Endothelial cell of hepatic sinusoid (primary cell): ENCODE measurements around the gene SYTL2.

Source experiments
- in situ Hi-C: cut with HindIII; loops from 2 replicates; pipeline ENCODE4 v1.10.0; 2017; ENCODE audit warnings: low sequenced_read_pairs

SYTL2 gene

GRCh38 chr11:85826116-85826855, 15.3 kb upstream of the SYTL2 start:
- in situ Hi-C loops, result no loop called here

GRCh38 chr11:85825616-85826015, 14.7 kb upstream of the SYTL2 start:
- in situ Hi-C loops, result no loop called here

- in situ Hi-C loops, result no loop called here
Measured at GRCh38 chr11:85823816-85824215, 12.9 kb upstream of the SYTL2 start.

GRCh38 chr11:85822814-85823213, 11.9 kb upstream of the SYTL2 start:
- in situ Hi-C loops, result no loop called here

- in situ Hi-C loops, result no loop called here
Measured at GRCh38 chr11:85821636-85822035, 10.7 kb upstream of the SYTL2 start.

GRCh38 chr11:85819441-85819840, 8.5 kb upstream of the SYTL2 start:
- in situ Hi-C loops, result no loop called here

GRCh38 chr11:85815186-85815931, 4.4 kb upstream of the SYTL2 start:
- in situ Hi-C loops, result no loop called here

- in situ Hi-C loops, result no loop called here
Measured at GRCh38 chr11:85813721-85814120, 2.8 kb upstream of the SYTL2 start.

- in situ Hi-C loops, result no loop called here
Measured at GRCh38 chr11:85811624-85812023, 683 bp upstream of the SYTL2 start.

- in situ Hi-C loops, result no loop called here
Measured at GRCh38 chr11:85810521-85810870, 445 bp downstream of the SYTL2 start.

- in situ Hi-C loops, result no loop called here
Measured at GRCh38 chr11:85809863-85810262, 1.1 kb downstream of the SYTL2 start.

- in situ Hi-C loops, result no loop called here
Measured at GRCh38 chr11:85809191-85809590, 1.8 kb downstream of the SYTL2 start.

GRCh38 chr11:85806876-85807275, 4.1 kb downstream of the SYTL2 start:
- in situ Hi-C loops, result no loop called here

GRCh38 chr11:85806016-85806415, 4.9 kb downstream of the SYTL2 start:
- in situ Hi-C loops, result no loop called here

- in situ Hi-C loops, result no loop called here
Measured at GRCh38 chr11:85805387-85805786, 5.6 kb downstream of the SYTL2 start.

- in situ Hi-C loops, result no loop called here
Measured at GRCh38 chr11:85803920-85804319, 7.0 kb downstream of the SYTL2 start.

GRCh38 chr11:85803303-85803702, 7.6 kb downstream of the SYTL2 start:
- in situ Hi-C loops, result no loop called here

GRCh38 chr11:85801527-85801926, 9.4 kb downstream of the SYTL2 start:
- in situ Hi-C loops, result no loop called here

- in situ Hi-C loops, result no loop called here
Measured at GRCh38 chr11:85800595-85801342, 10.2 kb downstream of the SYTL2 start.

GRCh38 chr11:85799142-85799541, 11.8 kb downstream of the SYTL2 start:
- in situ Hi-C loops, result no loop called here

GRCh38 chr11:85798361-85798760, 12.6 kb downstream of the SYTL2 start:
- in situ Hi-C loops, result no loop called here
